Neuronal stem cell (in vitro differentiated cells): ENCODE results near the gene PCDHGC4.

Experiments used
- DNase-seq: peaks from one replicate; pipeline ENCODE4 v3.0.0-alpha.2; 2013; ENCODE audit warnings: low spot score
- H2AFZ ChIP-seq: one replicate; pipeline ENCODE4 v1.6.1; 2013; ENCODE audit warnings: mild to moderate bottlenecking, low read length, inconsistent platforms
- H2AK5ac ChIP-seq: 2 replicates; pipeline ENCODE4 v1.6.1; 2013; ENCODE audit warnings: low read depth, mild to moderate bottlenecking, inconsistent platforms, low read length, moderate library complexity, mixed read lengths
- H2BK120ac ChIP-seq: 2 replicates; pipeline ENCODE4 v1.6.1; 2013; ENCODE audit warnings: low read depth, mild to moderate bottlenecking, inconsistent platforms, low read length, moderate library complexity, mixed read lengths
- H2BK12ac ChIP-seq: one replicate; pipeline ENCODE4 v1.6.1; 2013; ENCODE audit warnings: low read length, inconsistent platforms
- H2BK15ac ChIP-seq: 2 replicates; pipeline ENCODE4 v1.6.1; 2013; ENCODE audit warnings: mild to moderate bottlenecking, low read length, inconsistent platforms, mixed read lengths
- H2BK5ac ChIP-seq: one replicate; pipeline ENCODE4 v1.6.1; 2013; ENCODE audit warnings: inconsistent platforms, mild to moderate bottlenecking, low read length, moderate library complexity
- H3K14ac ChIP-seq: one replicate; pipeline ENCODE4 v1.6.1; 2013; ENCODE audit warnings: low read length, inconsistent platforms
- H3K18ac ChIP-seq: 2 replicates; pipeline ENCODE4 v1.6.1; 2013; ENCODE audit warnings: low read length, inconsistent platforms
- H3K23ac ChIP-seq: 2 replicates; pipeline ENCODE4 v1.6.1; 2013; ENCODE audit warnings: low read depth, mild to moderate bottlenecking, mixed read lengths, low read length, inconsistent platforms; ENCODE audit not compliant: poor library complexity
- H3K27ac ChIP-seq: replicated peaks from 3 replicates; pipeline ENCODE4 v1.5.1; 2013; ENCODE audit warnings: low read length, inconsistent platforms
- H3K27me3 ChIP-seq, 3 experiments: 2 replicates each; pipeline ENCODE4 v1.6.1; 2013; ENCODE audit warnings: low read length in 3 of 3, mild to moderate bottlenecking in 2 of 3, inconsistent platforms in 1 of 3, low read depth in 1 of 3, mixed read lengths in 1 of 3, moderate library complexity in 1 of 3; ENCODE audit not compliant: control insufficient read depth in 3 of 3, insufficient read depth in 3 of 3
- H3K36me3 ChIP-seq, 2 donors: replicated peaks in 1 of 2; 2 replicates each; pipeline ENCODE4 v1.6.1; 2013; ENCODE audit warnings: low read length in 2 of 2; ENCODE audit not compliant: control insufficient read depth in 2 of 2, insufficient read depth in 2 of 2
- H3K4ac ChIP-seq: 2 replicates; pipeline ENCODE4 v1.6.1; 2013; ENCODE audit warnings: inconsistent platforms, mild to moderate bottlenecking, low read length, moderate library complexity
- H3K4me1 ChIP-seq, 2 donors: 1 replicate in 1 of 2; 2 replicates in 1 of 2; pipeline ENCODE4 v1.6.1; 2013; ENCODE audit warnings: low read length in 2 of 2, low read depth in 1 of 2; ENCODE audit not compliant: control insufficient read depth in 2 of 2, insufficient read depth in 1 of 2
- H3K4me2 ChIP-seq: one replicate; pipeline ENCODE4 v1.6.1; 2013; ENCODE audit warnings: mild to moderate bottlenecking, low read length, inconsistent platforms; ENCODE audit not compliant: insufficient read depth, poor library complexity, severe bottlenecking
- H3K4me3 ChIP-seq, 2 donors: 2 replicates each; pipeline ENCODE4 v1.5.1; 2013; ENCODE audit warnings: low read length in 2 of 2, mild to moderate bottlenecking in 2 of 2, inconsistent platforms in 1 of 2, moderate library complexity in 1 of 2
- H3K79me1 ChIP-seq: one replicate; pipeline ENCODE4 v1.6.1; 2013; ENCODE audit warnings: low read depth, mild to moderate bottlenecking, inconsistent platforms, low read length, moderate library complexity
- H3K9ac ChIP-seq: one replicate; pipeline ENCODE4 v1.6.1; 2013; ENCODE audit warnings: mild to moderate bottlenecking, low read depth, low read length, inconsistent platforms; ENCODE audit not compliant: poor library complexity
- H3K9me3 ChIP-seq, 2 donors: replicated peaks in 1 of 2; 2 replicates each; pipeline versions ENCODE3 to v1.6.1; 2013; ENCODE audit warnings: low read length in 2 of 2, mild to moderate bottlenecking in 2 of 2, inconsistent platforms in 1 of 2, low read depth in 1 of 2, mixed read lengths in 1 of 2, moderate library complexity in 1 of 2; ENCODE audit not compliant: control insufficient read depth in 2 of 2, insufficient read depth in 1 of 2
- H4K8ac ChIP-seq: one replicate; pipeline ENCODE4 v1.6.1; 2013; ENCODE audit warnings: low read depth, mild to moderate bottlenecking, inconsistent platforms, low read length, moderate library complexity
- H4K91ac ChIP-seq: one replicate; pipeline ENCODE4 v1.6.1; 2013; ENCODE audit warnings: low read length, low read depth, mild to moderate bottlenecking, inconsistent platforms; ENCODE audit not compliant: poor library complexity
- WGBS, 2 donors: extraction: QIAGEN DNeasy Blood & Tissue Kit; methylation state at CpG; one replicate each; pipeline ENCODE4 v1.1.7; 2013; ENCODE audit warnings: missing lambda C conversion rate in 2 of 2, mixed read lengths in 1 of 2; ENCODE audit not compliant: insufficient read length in 2 of 2, insufficient replicate concordance in 1 of 2; ENCODE audit errors: extremely low coverage in 2 of 2; 5-methylcytosine and 5-hydroxymethylcytosine counted together

PCDHGC4 gene

DNA sequence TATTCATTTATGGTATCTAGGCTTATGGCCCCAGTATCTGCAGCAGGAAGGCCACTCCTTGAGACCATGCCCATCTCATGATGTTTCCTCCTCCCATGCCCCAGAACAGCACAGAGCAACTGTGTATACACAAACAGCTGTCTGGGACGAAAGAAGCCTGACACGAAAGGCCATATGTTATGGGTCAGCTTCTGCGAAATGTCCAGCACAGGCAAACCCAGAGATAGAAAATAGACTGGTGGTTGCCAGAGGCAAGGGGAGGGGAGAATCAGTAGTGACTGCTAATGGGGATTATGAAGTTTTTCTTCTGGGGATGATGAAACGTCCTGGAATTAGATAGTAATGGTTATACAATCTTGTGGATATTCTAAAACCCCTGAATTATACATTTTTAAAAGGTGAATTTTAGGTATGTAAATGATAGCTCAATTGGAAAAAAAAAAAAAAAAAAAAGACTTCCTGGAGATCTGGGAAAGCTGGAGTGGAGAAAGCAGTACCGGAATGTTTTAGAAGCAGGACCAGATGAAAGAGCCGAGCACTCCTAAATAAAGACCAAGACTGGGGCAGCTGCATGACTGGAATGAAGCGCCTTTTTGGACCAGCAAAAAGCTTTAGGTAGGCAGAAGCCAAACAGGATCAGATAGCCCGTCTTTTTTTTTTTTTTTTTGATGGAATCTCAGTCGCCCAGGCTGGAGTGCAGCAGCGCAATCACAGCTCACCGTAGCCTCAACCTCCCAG, 33.2 kb downstream of the PCDHGC4 start:
- H3K4me2 ChIP-seq, result no peak overlapping the region
- no peak overlapping the region for H2BK5ac ChIP-seq
- H2BK120ac ChIP-seq, result no peak overlapping the region
- peaks cover 13 to 73% of the 10 kb centered on the region in 2 donors for H3K36me3 ChIP-seq
- WGBS, 2 donors, result no CpG with 5 or more reads among the region's 11 CpGs
- H3K9me3 ChIP-seq, result peaks cover 0 to 24% of the 10 kb centered on the region in 2 donors
- no peak overlapping the region for H3K4me3 ChIP-seq
- no peak overlapping the region for H2BK15ac ChIP-seq
- H2AFZ ChIP-seq, result no peak overlapping the region
- no peak overlapping the region for H4K8ac ChIP-seq
- H3K9ac ChIP-seq, result no peak overlapping the region
- no peak overlapping the region for H3K4ac ChIP-seq
- no peak overlapping the region for H2AK5ac ChIP-seq
- no peaks in the 10 kb centered on the region for H3K79me1 ChIP-seq
- H3K18ac ChIP-seq, result no peak overlapping the region
- no peak overlapping the region for H4K91ac ChIP-seq
- H3K27ac ChIP-seq, result no peak overlapping the region
- no peak overlapping the region for H3K23ac ChIP-seq
- H3K4me1 ChIP-seq, result peaks cover 32 to 38% of the 10 kb centered on the region in 2 donors
- DNase-seq, result no peak
- H3K14ac ChIP-seq, result no peak overlapping the region
- H3K27me3 ChIP-seq, result no peaks in the 10 kb centered on the region
- H2BK12ac ChIP-seq, result peak overlapping the region; percentile 67

DNA sequence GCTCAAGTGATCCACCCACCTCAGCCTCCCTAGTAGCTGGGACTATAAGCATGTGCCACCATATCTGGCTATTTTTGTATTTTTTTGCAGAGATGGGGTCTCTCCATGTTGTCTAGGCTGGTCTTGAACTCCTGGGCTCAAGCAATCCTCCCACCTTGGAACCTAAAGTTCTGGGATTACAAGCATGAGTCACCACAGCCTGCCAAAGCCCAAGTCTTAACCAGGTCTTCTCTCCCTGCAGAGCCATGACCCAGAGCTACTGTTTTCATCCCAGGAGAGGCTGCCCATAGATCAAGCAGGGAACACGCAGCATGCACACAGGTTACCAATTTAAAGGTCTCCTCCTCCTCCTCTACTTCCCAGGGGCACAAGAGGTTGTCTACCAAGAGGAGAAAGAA, 33.8 kb downstream of the PCDHGC4 start:
- Histone ChIP-seq H2BK120ac (no peak overlapping the region), H3K4ac (no peak overlapping the region), H2AK5ac (no peak overlapping the region), H3K4me3 (no peak overlapping the region), H3K4me1 (peaks cover 31 to 40% of the 10 kb centered on the region in 2 donors), H3K14ac (no peak overlapping the region), H3K79me1 (no peaks in the 10 kb centered on the region), H3K4me2 (no peak overlapping the region), H3K18ac (peak overlapping the region; percentile 5), H2BK12ac (no peak overlapping the region), H3K9me3 (peaks cover 0 to 30% of the 10 kb centered on the region in 2 donors), H2BK15ac (no peak overlapping the region), H2BK5ac (no peak overlapping the region), H3K9ac (no peak overlapping the region), H3K23ac (no peak overlapping the region), H4K91ac (no peak overlapping the region), H3K27me3 (no peaks in the 10 kb centered on the region), H2AFZ (no peak overlapping the region), H3K36me3 (peaks cover 13 to 78% of the 10 kb centered on the region in 2 donors), H3K27ac (no peak overlapping the region), H4K8ac (no peak overlapping the region)
- WGBS, 2 donors, result no CpG with 5 or more reads among the region's 1 CpG
- DNase-seq, result no peak

DNA sequence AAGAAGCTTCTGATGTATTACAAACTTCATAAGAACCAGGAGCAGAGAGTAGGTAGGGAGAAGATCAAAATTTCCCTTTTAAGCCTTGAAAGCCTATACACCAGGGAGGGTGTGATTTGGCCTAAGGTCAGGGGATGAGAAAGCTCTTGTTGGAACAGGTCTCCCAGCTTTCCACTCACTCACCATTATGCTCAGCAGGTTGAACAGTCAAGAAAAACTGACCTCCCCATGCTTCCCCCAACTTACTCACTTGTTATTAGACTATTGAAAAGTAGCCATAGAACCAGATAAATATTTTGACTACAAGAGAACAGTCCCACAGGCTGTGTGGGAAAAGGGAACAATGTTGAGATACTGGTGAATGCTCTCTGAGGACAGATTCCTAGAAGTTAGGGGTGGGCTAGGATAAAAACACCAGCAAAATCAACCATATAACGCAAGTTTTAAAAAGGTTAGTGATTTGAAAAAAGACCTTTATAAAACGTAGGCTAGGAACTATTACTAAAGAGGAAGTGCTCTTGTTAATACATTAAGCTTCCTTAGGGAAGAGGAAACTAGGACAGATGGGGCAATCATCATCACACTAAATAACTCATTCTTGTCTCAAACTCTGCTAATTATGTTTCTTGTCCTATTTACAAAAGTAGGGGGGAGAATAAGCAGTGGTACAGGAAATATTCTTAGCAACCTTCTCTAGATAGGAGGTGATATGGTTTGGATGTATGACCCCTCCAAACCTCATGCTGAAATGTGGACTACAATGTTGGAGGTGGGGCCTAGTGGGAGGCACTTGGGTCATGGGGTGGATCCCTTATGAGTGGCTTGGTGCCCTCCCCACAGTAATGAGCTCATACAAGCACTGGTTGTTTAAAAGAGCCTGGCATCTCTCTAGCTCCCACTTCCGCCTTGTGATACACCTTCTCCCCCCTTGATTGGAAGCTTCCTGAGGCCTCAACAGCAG, 35.1 kb downstream of the PCDHGC4 start:
- Histone ChIP-seq H2BK5ac (peak overlapping the region; percentile 19), H3K79me1 (no peaks in the 10 kb centered on the region), H3K9me3 (peaks cover 0 to 36% of the 10 kb centered on the region in 2 donors), H4K8ac (no peak overlapping the region), H2AFZ (no peak overlapping the region), H3K23ac (no peak overlapping the region), H2BK12ac (no peak overlapping the region), H2BK120ac (peak overlapping the region; percentile 29), H2AK5ac (no peak overlapping the region), H3K4me3 (no peak overlapping the region), H3K9ac (no peak overlapping the region), H3K36me3 (peaks cover 13 to 84% of the 10 kb centered on the region in 2 donors), H3K27ac (peak overlapping the region; percentile 98), H3K4me1 (peaks cover 33 to 41% of the 10 kb centered on the region in 2 donors), H3K18ac (peak overlapping the region; percentile 78), H3K4ac (no peak overlapping the region), H4K91ac (no peak overlapping the region), H3K27me3 (no peaks in the 10 kb centered on the region), H3K14ac (no peak overlapping the region), H3K4me2 (no peak overlapping the region), H2BK15ac (no peak overlapping the region)
- whole genome bisulfite sequencing, 2 donors, result no CpG with 5 or more reads among the region's 3 CpGs
- DNase-seq, result no peak
